ENCODE data around the gene KRTAP19-7. TPM values are rescaled to one million over a fixed set of nuclear protein-coding genes. Genes with fewer than 3 reads are reported as not detected.

KRTAP19-7 gene, protein sequence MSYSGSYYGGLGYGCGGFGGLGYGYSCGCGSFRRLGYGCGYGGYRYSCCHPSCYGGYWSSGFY
- not detected in 2 replicates for total RNA-seq (2014; rRNA removed; shearing (Covaris generic))

DNA sequence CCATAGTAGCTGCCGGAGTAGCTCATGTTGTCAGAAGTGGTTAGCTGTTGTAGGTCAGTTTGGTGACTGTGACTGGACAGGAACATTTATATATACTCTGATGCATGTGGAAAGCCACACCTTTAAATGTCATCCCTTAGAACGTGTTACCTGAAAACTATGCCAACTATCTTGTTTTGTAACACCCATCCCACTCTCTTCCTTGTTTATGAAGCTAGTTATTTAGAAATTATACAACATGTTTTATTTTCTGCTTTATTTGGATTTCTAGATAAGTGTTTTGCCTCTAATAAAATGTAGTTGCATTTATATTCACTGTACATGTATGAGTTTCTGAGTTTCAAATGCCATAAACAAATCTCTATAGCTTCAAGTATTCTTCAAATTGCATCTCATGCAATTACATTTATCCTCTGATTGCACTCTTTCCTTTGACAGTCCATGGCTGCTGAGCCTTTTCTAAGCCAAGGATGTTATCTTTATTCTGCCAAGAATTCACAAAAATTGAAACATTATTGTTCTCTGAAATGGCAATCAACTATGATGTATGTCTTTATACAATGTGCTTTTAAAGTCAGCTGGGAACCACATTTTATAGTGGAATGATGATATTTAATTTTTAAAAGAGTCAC, at the start of gene KRTAP19-7:
KRTAP19-7 (minus strand) TSS at position 51 of the 632 bp plus-strand sequence; CDS start at position 26, 25 bp downstream.
- no peak for DNase-seq (ENCODE audit: low spot score)

DNA sequence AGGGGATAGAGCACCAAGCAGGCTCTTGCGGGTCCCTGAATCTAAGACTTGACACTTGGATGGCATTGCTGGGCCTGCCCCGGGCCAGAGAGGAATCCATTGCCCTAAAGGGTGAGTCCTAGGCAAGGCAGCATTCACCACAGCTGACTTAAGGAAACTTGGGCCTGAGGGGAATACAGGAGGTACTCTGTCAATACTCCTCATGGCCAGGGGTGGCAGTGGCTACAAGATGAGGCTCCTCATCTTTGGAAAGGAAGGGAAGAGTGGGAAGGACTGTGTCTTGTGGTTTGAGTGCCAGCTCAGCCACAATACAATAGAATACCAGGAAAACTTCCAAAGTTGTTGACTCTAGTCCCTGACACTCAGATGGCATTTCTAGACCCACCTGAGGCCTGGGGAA, 44.9 kb upstream of the KRTAP19-7 start:
- DNase-seq (ENCODE audit: low spot score): peak; percentile 22

DNA sequence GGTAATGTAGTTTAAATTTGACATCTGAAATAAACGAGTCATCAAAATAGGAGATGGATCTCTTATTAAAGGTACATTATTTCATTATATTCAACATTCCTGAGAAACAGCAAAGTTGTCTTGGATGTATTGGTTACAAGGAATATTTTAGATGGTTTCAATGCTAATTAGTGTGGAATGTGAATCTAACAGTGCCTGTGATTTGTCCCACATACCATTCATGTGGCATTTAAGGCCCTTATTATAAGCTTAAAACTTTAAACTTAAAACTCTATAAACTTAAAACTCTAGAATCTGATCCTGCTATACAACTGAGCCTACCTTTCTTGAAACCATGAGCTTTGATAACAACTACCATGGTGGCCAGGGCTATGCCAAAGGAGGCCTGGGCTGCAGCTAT, 39.7 kb upstream of the KRTAP19-7 start, which contains the start of gene KRTAP22-1:
KRTAP22-1 (plus strand) TSS at position 301 of the 400 bp plus-strand sequence.
- DNase-seq (ENCODE audit: low spot score): no peak

DNA sequence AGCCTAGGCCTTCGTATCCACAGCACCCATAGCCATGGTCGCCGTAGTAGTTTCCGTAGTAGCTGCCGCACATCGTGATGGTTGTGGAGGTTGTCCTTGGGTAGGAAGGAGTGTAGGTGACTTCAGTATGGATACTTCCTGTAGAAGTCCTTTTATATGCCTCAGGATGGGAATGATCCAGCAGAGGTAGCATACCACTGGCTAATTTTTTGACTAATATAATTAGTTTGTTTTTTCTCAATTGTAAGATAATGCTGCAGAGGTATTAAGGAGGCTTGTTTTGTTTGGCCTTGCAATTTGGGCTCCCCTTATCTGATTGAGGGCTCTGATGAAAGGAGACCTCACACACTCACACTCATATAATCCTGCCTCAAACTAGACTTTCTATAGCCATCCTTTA, 37.7 kb upstream of the KRTAP19-7 start, which contains the start of gene KRTAP6-2:
KRTAP6-2 (minus strand) TSS at position 101 of the 400 bp plus-strand sequence; CDS start at position 73, 28 bp downstream.
- DNase-seq (ENCODE audit: low spot score): no peak

DNA sequence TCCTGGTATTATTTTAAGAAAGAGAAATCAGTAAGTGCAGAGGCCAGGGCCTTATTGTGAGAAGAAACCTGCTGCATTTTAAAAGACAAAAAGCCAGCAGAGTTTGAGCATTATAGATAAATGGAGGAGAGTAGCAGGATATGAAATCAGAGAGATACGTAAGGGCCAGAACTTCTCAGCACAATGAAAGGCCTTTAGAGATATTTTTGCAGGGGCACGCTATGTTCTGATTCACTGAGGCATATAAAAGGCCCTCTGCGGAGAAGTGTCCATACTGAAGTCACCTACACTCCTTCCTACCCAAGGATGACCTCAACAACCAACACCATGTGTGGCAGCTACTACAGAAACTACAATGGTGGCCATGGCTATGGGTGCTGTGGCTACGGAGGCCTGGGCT, 31.0 kb upstream of the KRTAP19-7 start, which contains the start of gene KRTAP6-3:
KRTAP6-3 (plus strand) TSS at position 301 of the 400 bp plus-strand sequence; CDS start at position 307, 6 bp downstream.
- no peak for DNase-seq (ENCODE audit: low spot score)

DNA sequence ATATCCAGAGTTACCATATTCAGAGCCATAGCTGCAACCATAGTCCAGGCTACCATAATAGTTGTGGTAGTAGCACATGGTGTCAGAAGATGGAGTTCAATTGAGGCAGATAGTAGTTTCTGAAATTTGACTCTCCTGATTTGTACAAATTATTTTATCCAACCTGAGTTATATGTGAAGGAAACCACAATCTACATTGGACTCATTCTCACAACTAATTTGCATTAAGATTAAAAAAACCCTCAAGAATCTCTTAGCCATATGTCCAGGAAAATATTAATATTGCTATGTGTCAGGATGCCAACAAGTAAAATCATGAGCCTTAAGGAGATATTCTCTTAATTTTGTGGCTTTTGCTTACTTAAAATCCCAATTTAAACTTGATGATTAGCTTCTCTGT, 29.2 kb upstream of the KRTAP19-7 start, which contains the start of gene KRTAP22-2:
KRTAP22-2 (minus strand) TSS at position 101 of the 400 bp plus-strand sequence.
- no peak for DNase-seq (ENCODE audit: low spot score)

DNA sequence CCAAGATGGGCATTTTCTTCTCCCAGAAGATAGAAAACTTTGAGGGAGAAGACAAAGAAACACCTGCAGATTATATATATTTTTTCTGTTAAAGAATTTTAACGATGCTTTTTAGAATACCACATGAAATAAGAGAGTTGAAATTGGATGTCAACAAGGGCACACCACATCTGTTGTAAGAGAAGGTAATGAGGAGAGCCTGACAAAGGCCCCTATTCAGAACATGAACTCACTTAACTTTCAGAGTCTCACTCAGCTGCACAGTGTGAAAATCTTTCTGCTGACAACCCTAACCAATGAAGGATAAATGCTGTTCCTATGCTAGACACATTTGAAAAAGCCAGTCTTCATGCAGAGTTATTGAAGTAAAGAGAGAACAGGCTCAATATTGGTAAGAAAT, 21.8 kb upstream of the KRTAP19-7 start:
- DNase-seq (ENCODE audit: low spot score): no peak

DNA sequence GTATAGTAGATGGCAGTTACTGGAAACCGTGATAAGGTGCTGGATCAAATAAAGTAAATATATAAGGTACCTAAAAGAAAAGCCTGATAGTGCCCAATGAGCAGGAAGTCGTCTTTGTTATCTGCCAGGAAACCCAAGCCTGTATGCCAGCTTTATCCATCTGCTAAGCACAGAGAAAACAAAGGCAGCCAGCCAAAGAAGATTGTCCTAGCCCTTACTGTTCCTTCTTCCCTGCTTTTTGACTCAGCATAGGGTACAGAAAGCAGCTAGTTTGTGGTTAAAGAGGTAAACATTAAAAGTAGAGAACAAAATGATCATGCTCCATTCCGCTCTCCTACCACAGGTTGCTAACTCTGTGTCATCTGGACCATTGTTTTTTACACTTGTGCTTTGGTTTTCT, 19.0 kb upstream of the KRTAP19-7 start:
- peak; percentile 7 for DNase-seq (ENCODE audit: low spot score)

DNA sequence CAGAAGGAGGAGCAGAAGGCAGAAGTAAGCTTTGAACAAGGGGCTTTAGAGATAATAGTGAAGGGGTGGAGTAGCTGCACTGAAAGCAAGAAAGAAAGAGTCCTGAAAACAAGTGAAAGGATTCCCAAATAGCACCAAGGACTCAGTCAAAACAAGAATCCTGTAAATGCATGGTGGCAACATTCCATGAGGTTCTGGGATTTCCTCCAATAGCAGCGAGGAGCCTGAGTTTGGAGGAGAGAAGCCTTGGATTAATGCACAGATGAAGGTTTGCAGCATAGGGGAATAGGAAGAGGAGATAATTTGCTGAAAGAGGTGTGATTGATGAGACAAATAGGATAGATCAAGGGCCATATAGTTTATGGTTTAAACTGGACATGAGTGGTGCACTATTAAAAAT, 18.2 kb upstream of the KRTAP19-7 start:
- DNase-seq (ENCODE audit: low spot score): no peak

DNA sequence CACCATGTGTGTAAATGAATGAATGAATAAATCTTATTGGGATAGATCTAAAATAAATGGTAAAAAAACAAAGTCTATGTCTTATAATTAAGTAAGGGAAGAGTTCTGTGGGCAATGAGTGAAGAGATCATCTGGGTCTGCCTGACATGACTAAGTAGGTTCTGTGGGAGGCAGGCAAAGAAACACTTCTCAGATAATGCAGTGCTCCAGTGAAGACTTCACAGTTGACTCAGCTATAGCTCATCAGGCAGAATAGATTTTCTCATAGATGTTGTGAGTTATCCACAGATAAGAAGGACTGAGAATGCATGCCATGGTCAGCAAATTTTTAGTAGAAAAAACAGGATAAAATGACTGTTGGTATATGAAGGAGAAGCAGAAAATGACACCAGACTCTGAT, 16.7 kb upstream of the KRTAP19-7 start:
- DNase-seq (ENCODE audit: low spot score): no peak

DNA sequence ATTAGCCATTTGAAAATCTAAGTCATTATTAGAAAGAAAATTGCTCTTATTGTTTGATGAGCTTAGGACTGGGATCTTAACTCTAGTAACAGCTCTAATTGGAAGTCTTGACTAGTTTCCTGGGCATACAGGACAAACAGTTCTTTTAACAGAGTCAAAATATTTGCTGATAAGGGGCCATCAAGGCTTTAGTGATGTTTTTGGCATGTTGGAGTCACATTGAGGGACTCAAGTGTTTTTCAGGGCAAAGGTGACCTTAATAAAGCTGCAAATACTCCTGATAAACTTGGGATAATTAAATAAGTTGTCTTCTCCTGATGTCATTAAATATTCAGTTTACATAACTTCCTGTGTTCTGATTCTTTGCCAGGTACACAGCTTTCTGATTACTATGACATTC, 6.5 kb upstream of the KRTAP19-7 start:
- no peak for DNase-seq (ENCODE audit: low spot score)

DNA sequence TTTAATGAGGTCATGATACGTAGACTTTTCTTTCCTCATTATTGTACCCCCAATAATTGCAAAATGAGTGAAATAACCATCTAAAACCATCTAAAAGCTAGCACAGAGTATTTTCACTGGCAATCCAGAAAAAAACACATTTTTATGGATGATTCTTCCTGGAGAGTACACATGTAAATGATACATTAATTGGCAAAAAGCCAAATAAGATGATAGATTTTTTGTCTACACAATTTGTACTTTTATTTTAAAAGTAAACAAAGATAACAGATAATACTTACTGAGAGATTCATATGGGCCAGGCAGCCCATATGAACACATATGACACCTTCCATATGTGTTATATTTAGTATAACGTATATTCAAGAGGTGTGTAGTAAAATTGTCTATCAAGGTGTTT, 2.5 kb upstream of the KRTAP19-7 start:
- no peak for DNase-seq (ENCODE audit: low spot score)

DNA sequence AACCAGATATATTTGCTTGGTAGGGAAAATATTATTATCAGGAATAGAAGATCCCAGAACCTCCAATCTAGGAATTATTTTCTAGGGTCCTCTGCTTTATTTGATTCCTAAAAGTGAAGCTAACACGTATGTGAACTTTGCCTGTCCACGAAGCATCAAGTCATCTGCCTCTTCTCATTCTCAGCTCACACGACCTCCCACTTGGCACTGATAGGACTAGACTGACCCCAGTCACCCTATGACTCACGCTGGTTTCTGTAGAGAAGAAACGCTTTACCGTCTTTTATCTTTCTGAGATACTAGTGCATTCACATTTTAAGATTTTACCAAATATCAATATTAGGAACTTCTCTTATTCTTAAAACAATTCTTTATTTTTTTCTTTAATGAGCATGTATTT, 2.0 kb upstream of the KRTAP19-7 start:
- no peak for DNase-seq (ENCODE audit: low spot score)

DNA sequence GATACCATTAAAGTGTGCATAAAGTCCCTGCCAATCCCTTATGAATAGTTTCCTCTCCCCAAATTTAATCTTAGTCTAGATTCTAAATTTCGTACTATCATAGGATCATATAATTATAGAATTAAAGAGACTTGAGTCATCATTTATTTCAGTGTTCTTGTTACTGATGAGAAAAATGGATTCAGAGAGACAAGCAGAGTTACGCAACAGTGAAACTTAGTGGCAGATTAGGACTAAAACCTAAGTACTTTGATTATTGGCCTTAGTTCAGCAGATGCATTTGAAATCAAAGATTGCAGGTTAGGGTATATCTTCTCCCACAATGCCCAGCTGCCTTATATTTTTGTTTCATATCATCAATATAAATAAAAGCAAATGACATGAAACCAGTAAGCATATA, 843 bp upstream of the KRTAP19-7 start:
- no peak for DNase-seq (ENCODE audit: low spot score)

DNA sequence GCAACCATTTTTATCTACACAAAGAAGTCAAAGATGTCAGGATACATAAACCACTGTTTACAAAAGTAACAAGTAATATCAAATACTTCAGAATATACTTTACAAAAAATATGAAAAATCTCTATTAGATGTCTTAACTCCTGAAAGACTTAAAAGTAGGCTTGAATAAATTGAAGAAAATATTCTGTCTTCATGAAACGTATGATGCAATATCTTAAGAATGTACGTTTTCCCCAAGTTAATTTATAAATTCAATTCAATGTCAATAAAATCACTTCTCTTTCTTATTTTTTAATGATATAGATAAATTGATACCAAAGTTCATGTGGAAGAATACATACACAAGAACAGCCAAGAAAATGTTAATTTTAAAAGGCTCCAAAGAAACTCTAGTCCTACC, 6.0 kb downstream of the KRTAP19-7 start:
- no peak for DNase-seq (ENCODE audit: low spot score)

DNA sequence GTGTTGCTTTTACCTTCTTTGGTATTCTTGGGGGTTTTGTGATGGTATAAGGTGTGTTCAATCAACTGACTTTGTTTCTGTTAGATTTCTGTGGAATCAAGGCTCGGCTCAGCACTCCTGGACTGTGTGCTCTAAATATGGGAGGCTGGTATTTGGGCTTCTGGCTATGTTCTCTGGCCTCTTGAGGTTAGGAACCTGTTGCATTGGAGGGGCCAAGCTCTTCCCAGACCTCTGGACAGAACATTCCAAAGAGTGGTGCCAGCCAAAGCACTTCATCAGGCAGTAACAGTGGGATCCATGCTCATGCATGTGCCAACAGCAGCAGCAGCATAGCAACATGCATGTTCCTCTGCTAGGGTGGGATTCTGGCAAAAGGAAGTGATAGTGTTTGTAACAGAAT, 8.3 kb downstream of the KRTAP19-7 start:
- DNase-seq (ENCODE audit: low spot score): no peak

DNA sequence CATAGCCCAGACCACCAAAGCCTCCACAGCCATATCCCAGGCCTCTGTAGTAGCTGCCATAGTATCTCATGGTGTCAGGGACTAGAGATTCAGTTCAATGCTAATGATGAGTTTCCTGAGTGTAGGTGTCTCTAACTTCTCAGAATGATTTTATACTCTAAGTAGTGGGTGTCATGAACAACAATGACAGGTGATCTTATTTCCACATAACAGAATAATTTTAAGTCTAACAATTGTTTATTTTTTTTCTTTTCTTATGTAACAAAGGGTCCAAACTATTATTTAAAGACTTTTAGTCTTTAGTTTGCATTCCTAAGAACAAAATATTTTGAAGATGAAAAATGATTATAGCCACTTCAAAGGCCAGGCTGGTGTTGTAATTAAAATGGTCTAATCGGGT, 19.4 kb downstream of the KRTAP19-7 start, which contains the start of gene KRTAP19-6:
KRTAP19-6 (minus strand) TSS at position 101 of the 400 bp plus-strand sequence; CDS start at position 70, 31 bp downstream.
- DNase-seq (ENCODE audit: low spot score): no peak

DNA sequence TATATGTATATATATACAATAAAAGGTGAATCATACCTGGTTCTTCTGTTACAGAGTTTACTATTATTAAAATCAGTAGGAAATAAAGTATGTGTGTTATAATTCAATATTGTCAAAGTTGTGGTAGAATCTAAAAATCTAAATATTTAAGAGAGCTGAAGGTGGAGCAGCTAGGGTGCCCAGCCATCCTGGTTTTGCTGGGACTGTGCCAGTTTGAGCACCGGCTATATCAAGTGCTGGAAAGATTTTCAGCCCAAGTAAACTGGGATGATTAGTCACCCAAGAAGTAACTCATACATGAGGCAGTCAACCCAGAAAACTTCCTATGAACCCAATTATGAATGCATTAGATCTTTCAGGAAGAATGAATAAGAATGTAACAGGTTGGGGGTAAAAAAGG, 42.2 kb downstream of the KRTAP19-7 start:
- no peak for DNase-seq (ENCODE audit: low spot score)

DNA sequence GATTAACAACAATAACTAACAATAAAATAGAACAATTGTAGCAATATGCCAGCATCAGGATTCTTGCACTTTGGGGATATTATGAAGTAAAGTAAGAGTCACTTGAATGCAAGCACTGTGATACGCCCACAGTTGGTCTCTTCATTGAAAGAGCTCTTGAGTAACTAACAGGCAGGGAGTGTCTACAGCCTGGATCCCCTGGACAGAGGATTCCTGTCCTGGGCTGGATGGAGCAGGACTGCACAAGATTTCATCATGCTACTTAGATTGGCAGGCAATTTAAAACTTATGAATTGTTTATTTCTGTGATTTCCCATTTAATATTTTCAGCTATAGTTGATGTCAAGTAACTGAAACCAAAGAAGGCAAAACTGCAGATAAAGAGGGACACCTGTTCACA, 45.4 kb downstream of the KRTAP19-7 start:
- DNase-seq (ENCODE audit: low spot score): no peak
